Measurements from ENCODE around the gene CNBD2. TPM values are rescaled to one million over a fixed set of nuclear protein-coding genes. Genes with fewer than 3 reads are reported as not detected.

CNBD2 gene
- 5.2 and 12.3 TPM in 2 replicates for total RNA-seq

DNA sequence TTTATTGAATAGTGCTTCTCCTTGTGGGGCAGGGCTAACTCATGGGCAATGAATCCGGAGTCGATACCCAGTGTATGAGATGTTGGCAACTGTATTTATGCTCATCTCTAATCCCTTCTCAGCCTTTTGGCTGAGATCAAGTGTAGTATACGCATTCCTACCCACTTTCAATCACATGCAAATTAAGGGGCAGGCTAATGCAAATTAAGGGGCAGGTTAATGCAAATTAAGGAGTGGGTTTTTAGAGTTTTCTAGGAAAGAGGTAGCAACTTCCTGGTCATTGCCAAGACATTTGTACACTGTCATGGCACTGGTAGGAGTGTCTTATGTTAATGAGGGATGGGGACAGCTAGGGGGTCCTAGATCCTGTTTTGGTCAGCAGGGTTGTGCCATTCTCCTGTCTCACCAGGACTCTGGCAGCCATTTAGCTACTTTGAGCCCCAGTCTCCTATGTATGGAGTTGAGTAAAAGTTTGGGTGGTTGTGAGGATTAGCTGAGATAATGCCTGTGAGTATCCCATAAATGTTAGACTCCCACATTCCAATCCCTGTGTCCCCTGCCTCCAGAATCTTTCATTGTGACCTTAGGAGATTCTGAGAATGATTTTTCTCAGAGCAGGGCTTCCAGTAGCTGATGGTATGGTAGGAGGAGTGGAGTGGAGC lies at the start of gene CNBD2:
Gene CNBD2 (plus strand): TSS at position 612 of the 662 bp plus-strand sequence. CDS start 173 bp downstream, outside the sequence.

DNA sequence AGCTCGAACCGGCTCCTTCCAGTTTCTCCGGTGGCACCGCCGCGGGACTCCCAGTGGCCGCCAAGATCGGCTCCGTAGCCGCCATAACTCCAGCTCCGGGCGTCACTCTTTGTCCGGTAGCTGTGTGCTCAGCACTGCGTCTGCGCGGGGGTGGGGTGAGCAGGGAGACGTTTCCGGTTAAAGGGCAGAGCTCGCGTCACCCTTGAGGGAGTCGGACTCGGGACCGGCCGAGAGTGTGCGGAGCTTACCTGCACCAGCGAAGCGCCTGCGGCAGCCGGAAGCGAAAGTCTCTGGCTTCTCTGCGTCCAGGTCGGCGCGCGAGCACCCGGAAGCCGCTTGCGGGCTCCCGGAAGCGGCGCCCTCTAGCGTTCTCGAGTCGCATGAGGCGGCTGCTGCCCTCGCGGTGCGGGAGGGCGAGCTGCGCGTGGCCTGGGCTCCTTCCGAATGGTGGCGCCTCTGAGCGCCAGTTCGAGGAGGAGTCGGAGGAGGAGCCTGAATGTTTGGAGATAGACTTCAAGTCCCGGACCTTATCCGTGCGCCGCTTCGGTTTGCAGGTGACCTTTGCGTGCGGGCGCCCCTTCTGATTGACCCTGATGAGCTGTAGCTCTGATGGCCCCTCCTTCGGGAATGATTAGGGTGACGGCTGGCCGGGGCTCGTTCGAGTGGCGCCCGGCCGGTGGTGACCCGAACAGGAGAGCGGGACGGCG lies 14.0 kb upstream of the CNBD2 start, which contains the start of gene SCAND1:
Gene SCAND1 (minus strand): TSS at position 303 of the 707 bp plus-strand sequence. CDS start 218 bp downstream, at position 85.

Other genes with a start within 250 kb of the CNBD2 start
- gene RBM39, start 226.3 kb upstream of the CNBD2 start, total RNA-seq, result 120 and 127 TPM in 2 replicates
- gene PHF20, start 196.6 kb upstream of the CNBD2 start, total RNA-seq, result 25.4 and 32.2 TPM in 2 replicates
- gene SCAND1, start 14.1 kb upstream of the CNBD2 start, total RNA-seq, result 113 and 155 TPM in 2 replicates
- gene EPB41L1, start 186.2 kb downstream of the CNBD2 start, total RNA-seq, result 9.0 and 11.7 TPM in 2 replicates